RCC 7860 (cell line): ENCODE results near the gene ZNF256.

Experiments used
- DNase-seq: peaks from one replicate; pipeline ENCODE4 v3.0.0-alpha.2; 2015; ENCODE audit warnings: low spot score
- FAIRE-seq: peaks from 2 replicates; lab custom pipeline; 2012; peaks lifted over from hg19 to GRCh38; lab: Jason Lieb, UNC

ZNF256 gene

GRCh38 chr19:57947419-57948134 is at the start of gene ZNF256:
Gene ZNF256, minus strand, starts transcription at chr19:57947706. Its CDS starts 232 bp downstream, at chr19:57947474.
- DNase-seq (peak; percentile 63), FAIRE-seq (no peak)

GRCh38 chr19:57992841-57993240 is 45.3 kb upstream of the ZNF256 start:
- no peak for DNase-seq
- FAIRE-seq = no peak

GRCh38 chr19:57978586-57979289 is 31.2 kb upstream of the ZNF256 start:
- FAIRE-seq (no peak), DNase-seq (no peak)

- FAIRE-seq (no peak), DNase-seq (no peak)
Observed at GRCh38 chr19:57974434-57974833, 26.9 kb upstream of the ZNF256 start, which contains the start of gene C19orf18. Gene C19orf18, minus strand, starts transcription at chr19:57974534. Its CDS starts 102 bp downstream, at chr19:57974432.

- FAIRE-seq (no peak), DNase-seq (no peak)
Observed at GRCh38 chr19:57964761-57965160, 17.3 kb upstream of the ZNF256 start.

- FAIRE-seq (no peak), DNase-seq (no peak)
Observed at GRCh38 chr19:57961785-57962184, 14.3 kb upstream of the ZNF256 start.

- no peak for DNase-seq
- no peak for FAIRE-seq
Observed at GRCh38 chr19:57954996-57955395, 7.5 kb upstream of the ZNF256 start.

GRCh38 chr19:57949702-57950101 is 2.2 kb upstream of the ZNF256 start:
- DNase-seq (no peak), FAIRE-seq (no peak)

GRCh38 chr19:57949296-57949695 is 1.8 kb upstream of the ZNF256 start:
- no peak for DNase-seq
- FAIRE-seq = no peak

GRCh38 chr19:57947088-57947418 is 453 bp downstream of the ZNF256 start:
- no peak for DNase-seq
- no peak for FAIRE-seq

- FAIRE-seq (no peak), DNase-seq (no peak)
Observed at GRCh38 chr19:57946316-57946715, 1.2 kb downstream of the ZNF256 start.

- DNase-seq (no peak), FAIRE-seq (no peak)
Observed at GRCh38 chr19:57941593-57941992, 5.9 kb downstream of the ZNF256 start.

- DNase-seq (no peak), FAIRE-seq (no peak)
Observed at GRCh38 chr19:57935731-57936130, 11.8 kb downstream of the ZNF256 start.

- FAIRE-seq (no peak), DNase-seq (no peak)
Observed at GRCh38 chr19:57934820-57935665, 12.5 kb downstream of the ZNF256 start, which contains the start of gene ZNF418. Gene ZNF418, minus strand, starts transcription at chr19:57935402. Its CDS starts 1,580 bp downstream, at chr19:57933822.

- FAIRE-seq = no peak
Observed at GRCh38 chr19:57927587-57927986, 19.9 kb downstream of the ZNF256 start.

GRCh38 chr19:57916168-57916995 is 31.1 kb downstream of the ZNF256 start, which contains the start of gene ZNF417:
Gene ZNF417, minus strand, starts transcription at chr19:57916592. Its CDS starts 181 bp downstream, at chr19:57916411.
- FAIRE-seq (peak; percentile 73), DNase-seq (peak; percentile 79)

More at GRCh38 chr19:57927587-57927986, 19.9 kb downstream of the ZNF256 start:
- DNase-seq = no peak

- DNase-seq (no peak), FAIRE-seq (no peak)
Observed at GRCh38 chr19:57914531-57914930, 33.0 kb downstream of the ZNF256 start.

GRCh38 chr19:57907394-57907793 is 40.1 kb downstream of the ZNF256 start:
- FAIRE-seq = no peak
- DNase-seq = no peak

- FAIRE-seq (no peak), DNase-seq (no peak)
Observed at GRCh38 chr19:57905258-57905657, 42.2 kb downstream of the ZNF256 start.

- no peak for FAIRE-seq
- DNase-seq = no peak
Observed at GRCh38 chr19:57903618-57904184, 43.8 kb downstream of the ZNF256 start.
